Endometrial microvascular endothelial cells (primary cell): ENCODE measurements around the gene HTN1. TPM values are rescaled to one million over a fixed set of nuclear protein-coding genes. Genes with fewer than 3 reads are reported as not detected.
"Not testable (repeated sequence)": the region's sequence is repeated elsewhere in the genome, so short reads cannot be mapped to it uniquely, and the experiment has no call there.

Experiments
- in situ Hi-C: cut with HindIII; loops from 2 replicates; pipeline ENCODE4 v1.10.0; 2017; ENCODE audit warnings: low sequenced_read_pairs, low pct_unique_long_range_greater_than_20kb; ENCODE audit errors: inconsistent ontology term
- total RNA-seq: library from RNA; depleted of rRNA; stranded (reverse); fragments of >200 nt; gene quantifications from one replicate; pipeline ENCODE4 v1.2.3, GENCODE V29; 2015; ENCODE audit errors: inconsistent ontology term

Gene HTN1
- not detected for total RNA-seq

GRCh38 chr4:70050138-70050537 lies at the start of gene HTN1:
Gene HTN1 (plus strand): TSS chr4:70050438. CDS start chr4:70053077, 2,639 bp downstream.
- in situ Hi-C loops = not testable (repeated sequence)

DNA sequence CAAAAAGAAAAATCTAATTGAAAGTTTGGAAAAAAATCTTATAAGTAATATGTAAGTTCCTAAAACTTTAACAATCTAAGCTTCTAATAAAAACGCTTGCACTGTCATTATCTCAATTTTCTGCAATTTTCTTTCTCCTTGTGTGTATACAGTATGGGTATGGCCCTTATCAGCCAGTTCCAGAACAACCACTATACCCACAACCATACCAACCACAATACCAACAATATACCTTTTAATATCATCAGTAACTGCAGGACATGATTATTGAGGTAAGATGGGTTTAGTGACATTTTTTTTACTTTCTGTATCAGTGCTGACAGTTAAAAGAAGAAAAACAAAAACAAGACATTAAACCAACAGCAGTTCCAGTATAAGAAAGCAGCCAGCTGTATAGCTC lies 49.5 kb upstream of the HTN1 start:
- in situ Hi-C loops = no loop called here

- in situ Hi-C loops = no loop called here
Measured at GRCh38 chr4:70002507-70002906, 47.7 kb upstream of the HTN1 start.

- in situ Hi-C loops = no loop called here
Measured at GRCh38 chr4:70008771-70009170, 41.5 kb upstream of the HTN1 start.

DNA sequence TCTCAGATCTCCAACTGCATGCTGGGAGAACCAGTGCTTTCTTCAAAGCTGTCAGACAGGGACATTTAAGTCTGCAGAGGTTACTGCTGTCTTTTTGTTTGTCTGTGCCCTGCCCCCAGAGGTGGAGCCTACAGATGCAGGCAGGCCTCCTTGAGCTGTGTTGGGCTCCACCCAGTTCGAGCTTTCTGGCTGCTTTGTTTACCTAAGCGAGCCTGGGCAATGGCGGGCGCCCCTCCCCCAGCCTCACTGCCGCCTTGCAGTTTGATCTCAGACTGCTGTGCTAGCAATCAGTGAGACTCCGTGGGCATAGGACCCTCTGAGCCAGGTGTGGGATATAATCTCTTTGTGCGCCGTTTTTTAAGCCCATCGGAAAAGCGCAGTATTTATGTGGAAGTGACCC lies 31.2 kb upstream of the HTN1 start:
- in situ Hi-C loops = not testable (repeated sequence)

DNA sequence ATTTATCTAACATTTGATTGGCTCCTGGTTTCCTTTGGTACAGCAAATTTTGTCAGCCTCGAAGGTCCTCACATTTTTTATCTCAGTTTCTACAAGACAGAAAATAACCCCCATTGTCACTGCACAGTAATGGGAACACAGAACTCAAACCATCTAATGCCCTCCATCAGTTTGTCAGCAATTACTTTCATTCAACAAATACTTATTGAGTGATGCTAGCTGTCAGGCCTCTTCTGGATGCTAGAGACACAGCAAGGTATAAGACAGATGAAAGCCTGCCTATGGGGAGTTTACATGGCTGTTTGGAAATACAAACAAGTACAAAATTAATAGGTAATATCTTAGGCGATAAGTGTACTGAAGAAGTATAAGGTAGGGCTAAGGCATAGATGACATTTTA lies 27.0 kb upstream of the HTN1 start:
- in situ Hi-C loops = no loop called here

- in situ Hi-C loops = no loop called here
Measured at GRCh38 chr4:70027011-70027410, 23.2 kb upstream of the HTN1 start.

- in situ Hi-C loops = not testable (repeated sequence)
Measured at GRCh38 chr4:70028159-70028558, 22.1 kb upstream of the HTN1 start, which contains the start of gene HTN3. Gene HTN3 (plus strand): TSS chr4:70028459. CDS start chr4:70030741, 2,282 bp downstream.

GRCh38 chr4:70037559-70037958 lies 12.7 kb upstream of the HTN1 start:
- in situ Hi-C loops = not testable (repeated sequence)

- in situ Hi-C loops = not testable (repeated sequence)
Measured at GRCh38 chr4:70039928-70040327, 10.3 kb upstream of the HTN1 start.

- in situ Hi-C loops = no loop called here
Measured at GRCh38 chr4:70041652-70042286, 8.5 kb upstream of the HTN1 start.

GRCh38 chr4:70056534-70056933 lies 6.3 kb downstream of the HTN1 start:
- in situ Hi-C loops = not testable (repeated sequence)

- in situ Hi-C loops = no loop called here
Measured at GRCh38 chr4:70057651-70058050, 7.4 kb downstream of the HTN1 start.

DNA sequence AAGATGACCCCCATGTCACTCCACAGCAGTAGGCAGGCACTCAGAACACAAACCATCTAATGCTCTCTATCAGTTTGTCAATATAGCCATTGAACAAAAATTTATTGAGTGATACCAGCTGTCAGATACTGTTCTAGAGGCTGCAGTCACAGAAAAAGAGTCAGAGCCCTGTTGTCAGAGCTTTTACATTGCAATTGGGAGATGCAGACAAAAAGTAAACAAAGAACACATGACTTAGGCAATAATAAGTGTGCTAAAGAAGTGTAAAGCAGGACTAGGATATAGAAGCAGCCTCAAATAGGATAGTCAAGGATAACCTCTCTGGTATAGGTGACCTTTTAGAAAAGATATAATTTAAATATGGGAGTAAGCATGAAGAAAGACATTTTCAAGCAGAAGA lies 8.9 kb downstream of the HTN1 start:
- in situ Hi-C loops = no loop called here

GRCh38 chr4:70062000-70062399 lies 11.8 kb downstream of the HTN1 start:
- in situ Hi-C loops = no loop called here

DNA sequence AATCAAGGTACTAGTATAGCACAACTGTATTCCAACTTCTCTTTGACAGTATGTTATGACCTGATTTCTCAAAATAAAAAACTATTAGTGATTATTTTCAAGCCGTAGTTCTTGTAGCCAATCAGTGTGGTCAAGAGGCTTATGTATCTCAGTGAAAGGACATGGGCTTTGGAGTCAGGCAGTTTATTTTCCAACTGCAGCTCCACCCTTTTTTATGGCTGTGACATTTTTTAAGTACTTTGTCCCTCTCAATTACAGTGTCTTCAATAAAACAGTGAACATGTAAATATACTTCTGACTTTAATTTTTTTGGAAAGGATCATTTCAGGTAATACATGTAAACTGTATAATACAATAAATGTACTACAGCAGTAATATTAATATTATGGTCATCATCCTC lies 30.0 kb downstream of the HTN1 start:
- in situ Hi-C loops = no loop called here

- in situ Hi-C loops = no loop called here
Measured at GRCh38 chr4:70099206-70099605, 49.0 kb downstream of the HTN1 start.
